22Rv1 (cell line): ENCODE data around the gene CDX2.

Source experiments
- CTCF ChIP-seq: fragments of 450-650 bp; IDR thresholded peaks from 2 replicates; pipeline ENCODE4 v1.5.1; 2017; ENCODE audit warnings: mild to moderate bottlenecking
- ZFX ChIP-seq: fragments of 450-650 bp; IDR thresholded peaks from 2 replicates; pipeline ENCODE4 v1.6.1; 2017; ENCODE audit warnings: antibody characterized with exemption, borderline replicate concordance

DNA sequence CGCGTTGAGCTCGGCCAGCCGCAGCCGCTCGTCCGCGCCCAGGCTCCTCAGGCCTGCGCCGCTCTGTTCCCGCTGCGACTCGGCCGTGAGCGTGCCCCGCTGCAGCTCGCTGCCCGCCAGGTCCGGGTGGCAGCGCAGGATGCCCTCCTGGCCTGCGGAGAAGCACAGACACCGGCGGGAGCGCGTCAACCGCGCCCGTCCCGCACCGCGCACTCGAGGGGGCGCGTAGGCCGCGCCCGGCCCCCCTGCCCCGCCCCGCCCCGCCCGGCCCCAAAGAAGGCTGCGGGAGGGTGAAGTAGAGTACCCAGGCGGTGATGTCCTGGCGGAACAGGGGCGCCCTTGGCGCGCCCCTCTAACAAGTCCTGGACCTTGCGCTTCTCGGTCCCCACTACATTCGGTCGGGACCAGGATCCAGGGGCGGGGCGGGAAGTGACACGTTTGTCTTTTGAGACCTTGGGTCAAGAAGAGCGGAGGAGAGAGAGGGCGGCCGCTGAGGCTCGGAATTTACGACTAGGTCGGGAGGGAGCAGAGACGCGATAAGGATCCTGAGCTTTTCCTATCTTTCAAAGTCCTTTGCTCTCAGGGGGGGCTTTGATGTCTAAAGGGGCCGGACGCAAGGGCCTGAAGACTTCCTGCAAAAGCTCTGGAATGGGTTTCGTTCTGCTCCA is 9.3 kb upstream of the CDX2 start:
- no peak for TF ChIP-seq CTCF
- TF ChIP-seq ZFX = no peak
